Panc1 (cell line): Measurements from ENCODE around the gene FCN1.

Experiments used
- CTCF ChIP-seq: fragments of 450-650 bp; IDR thresholded peaks from 2 replicates; pipeline ENCODE4 v1.5.1; 2017; ENCODE audit warnings: mild to moderate bottlenecking
- POLR2AphosphoS5 ChIP-seq: IDR thresholded peaks from 2 replicates; pipeline ENCODE4 v1.6.1; 2012; ENCODE audit warnings: mild to moderate bottlenecking, low read depth, low read length, moderate library complexity
- SIN3A ChIP-seq: IDR thresholded peaks from 2 replicates; pipeline ENCODE4 v1.6.1; 2012; ENCODE audit warnings: low read depth, mild to moderate bottlenecking, low read length, moderate library complexity, borderline replicate concordance; ENCODE audit not compliant: insufficient read depth
- TCF7L2 ChIP-seq: IDR thresholded peaks from 2 replicates; pipeline ENCODE4 v1.6.1; 2011; ENCODE audit warnings: mild to moderate bottlenecking, low read depth, low read length, inconsistent platforms
- TF ChIP-seq, protein P1 (sequence below), 2 experiments: IDR thresholded peaks; 2 replicates each; pipeline ENCODE4 v1.6.1; 2011 to 2012; ENCODE audit warnings: low read depth in 2 of 2, control low read depth in 1 of 2, low read length in 1 of 2, mild to moderate bottlenecking in 1 of 2, moderate library complexity in 1 of 2; ENCODE audit not compliant: insufficient read depth in 1 of 2

DNA sequence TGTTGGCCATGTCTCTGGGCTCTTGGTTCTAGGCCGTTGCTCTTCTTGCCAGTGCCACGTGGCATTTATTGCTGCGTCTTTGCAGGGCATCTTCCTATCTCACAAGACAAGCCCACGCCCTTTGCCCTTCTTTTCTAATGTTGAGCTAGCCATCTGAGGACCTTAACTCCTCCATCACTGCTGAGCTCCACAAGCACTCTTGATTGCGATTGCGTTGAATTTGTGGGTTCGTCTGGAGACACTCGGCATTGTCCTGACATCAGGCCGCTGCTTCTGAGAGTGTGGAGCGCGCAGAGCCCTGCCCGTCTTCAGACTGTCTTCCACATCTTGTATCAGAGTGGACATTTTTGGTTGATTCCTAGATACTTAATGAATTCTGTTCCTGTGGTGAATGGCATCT is 14.5 kb upstream of the FCN1 start:
- TF ChIP-seq POLR2AphosphoS5: no peak
- no peak for TF ChIP-seq CTCF
- TF ChIP-seq TCF7L2: no peak
- TF ChIP-seq SIN3A: no peak
- TF ChIP-seq, protein P1, sequence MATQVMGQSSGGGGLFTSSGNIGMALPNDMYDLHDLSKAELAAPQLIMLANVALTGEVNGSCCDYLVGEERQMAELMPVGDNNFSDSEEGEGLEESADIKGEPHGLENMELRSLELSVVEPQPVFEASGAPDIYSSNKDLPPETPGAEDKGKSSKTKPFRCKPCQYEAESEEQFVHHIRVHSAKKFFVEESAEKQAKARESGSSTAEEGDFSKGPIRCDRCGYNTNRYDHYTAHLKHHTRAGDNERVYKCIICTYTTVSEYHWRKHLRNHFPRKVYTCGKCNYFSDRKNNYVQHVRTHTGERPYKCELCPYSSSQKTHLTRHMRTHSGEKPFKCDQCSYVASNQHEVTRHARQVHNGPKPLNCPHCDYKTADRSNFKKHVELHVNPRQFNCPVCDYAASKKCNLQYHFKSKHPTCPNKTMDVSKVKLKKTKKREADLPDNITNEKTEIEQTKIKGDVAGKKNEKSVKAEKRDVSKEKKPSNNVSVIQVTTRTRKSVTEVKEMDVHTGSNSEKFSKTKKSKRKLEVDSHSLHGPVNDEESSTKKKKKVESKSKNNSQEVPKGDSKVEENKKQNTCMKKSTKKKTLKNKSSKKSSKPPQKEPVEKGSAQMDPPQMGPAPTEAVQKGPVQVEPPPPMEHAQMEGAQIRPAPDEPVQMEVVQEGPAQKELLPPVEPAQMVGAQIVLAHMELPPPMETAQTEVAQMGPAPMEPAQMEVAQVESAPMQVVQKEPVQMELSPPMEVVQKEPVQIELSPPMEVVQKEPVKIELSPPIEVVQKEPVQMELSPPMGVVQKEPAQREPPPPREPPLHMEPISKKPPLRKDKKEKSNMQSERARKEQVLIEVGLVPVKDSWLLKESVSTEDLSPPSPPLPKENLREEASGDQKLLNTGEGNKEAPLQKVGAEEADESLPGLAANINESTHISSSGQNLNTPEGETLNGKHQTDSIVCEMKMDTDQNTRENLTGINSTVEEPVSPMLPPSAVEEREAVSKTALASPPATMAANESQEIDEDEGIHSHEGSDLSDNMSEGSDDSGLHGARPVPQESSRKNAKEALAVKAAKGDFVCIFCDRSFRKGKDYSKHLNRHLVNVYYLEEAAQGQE (IDR thresholded peaks at IDR 0.05; ENCODE audit: insufficient read depth in 1 of 2, low read depth in 2 of 2, low read length in 1 of 2): no peak
